Progenitor cell of endocrine pancreas (in vitro differentiated cells): ENCODE results near the gene PTGFRN. TPM values are rescaled to one million over a fixed set of nuclear protein-coding genes. Genes with fewer than 3 reads are reported as not detected.
"Not testable (repeated sequence)": the region's sequence is repeated elsewhere in the genome, so short reads cannot be mapped to it uniquely, and the experiment has no call there.

Experiments
- DNase-seq: peaks from one replicate; pipeline ENCODE4 v3.0.0; 2021; ENCODE audit warnings: low spot score; ENCODE audit not compliant: unreplicated experiment
- H3K27ac Mint-ChIP-seq: 2 replicates; pipeline ENCODE4 v1.8.0; 2021; ENCODE audit warnings: mild to moderate bottlenecking, moderate library complexity, mixed read lengths
- H3K27me3 Mint-ChIP-seq: 2 replicates; pipeline ENCODE4 v1.8.0; 2021; ENCODE audit warnings: mixed read lengths
- H3K36me3 Mint-ChIP-seq: 2 replicates; pipeline ENCODE4 v1.8.0; 2022; ENCODE audit warnings: mixed read lengths; ENCODE audit not compliant: insufficient read depth
- H3K4me1 Mint-ChIP-seq: 2 replicates; pipeline ENCODE4 v1.8.0; 2021; ENCODE audit warnings: low read depth, mixed read lengths
- H3K4me3 Mint-ChIP-seq: 2 replicates; pipeline ENCODE4 v1.8.0; 2021; ENCODE audit warnings: low read depth, mild to moderate bottlenecking, moderate library complexity, mixed read lengths
- H3K9me3 Mint-ChIP-seq: 2 replicates; pipeline ENCODE4 v1.8.0; 2021; ENCODE audit warnings: low read depth, mixed read lengths
- total RNA-seq: library from RNA; stranded (reverse); gene quantifications from 2 replicates; pipeline ENCODE4 v1.2.1, GENCODE V29; 2021
- TF ChIP-seq, protein P1 (sequence below): fragments of 200-600 bp; sonication (generic); IDR thresholded peaks from one replicate; pipeline ENCODE4 v1.5.0; 2021; ENCODE audit warnings: antibody characterized with exemption, mild to moderate bottlenecking; ENCODE audit not compliant: unreplicated experiment

PTGFRN gene
- total RNA-seq, 1 donor from 2014 or later, result 42.9 TPM

DNA sequence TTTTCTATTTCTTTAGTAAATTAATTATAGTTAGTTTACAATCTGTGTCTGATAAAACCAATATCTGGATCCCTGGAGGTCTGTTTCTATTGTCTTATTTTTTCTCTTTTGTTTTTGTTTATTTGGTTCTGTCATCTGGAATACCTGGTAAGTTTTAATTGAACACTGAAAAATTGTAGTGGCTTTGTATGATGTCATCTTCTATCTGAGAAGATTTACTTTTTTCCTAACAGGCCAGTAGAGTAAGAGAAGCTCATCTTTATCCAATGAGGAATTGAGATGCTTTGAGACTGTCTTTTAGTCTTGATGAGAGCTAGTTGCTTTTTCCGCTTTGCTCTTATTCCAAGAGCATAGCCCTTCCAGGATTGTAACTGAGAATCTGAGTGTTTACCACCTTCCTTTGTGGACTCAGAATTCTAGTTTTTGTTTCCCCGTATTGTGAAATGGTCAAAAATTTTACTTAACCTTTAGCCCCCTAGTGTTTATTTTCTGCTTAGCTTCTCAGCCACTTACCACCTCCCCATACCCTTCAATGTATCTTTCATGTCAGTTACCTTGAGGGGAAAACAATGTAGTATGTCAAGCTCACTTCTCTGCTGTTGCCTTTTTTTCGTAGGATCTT is 25.0 kb downstream of the PTGFRN start:
- Mint-ChIP-seq H3K4me3 (no peak overlapping the region), H3K27ac (peak overlapping the region; percentile 2), H3K4me1 (peaks cover 11% of the 10 kb centered on the region), H3K36me3 (peaks cover 9% of the 10 kb centered on the region), H3K27me3 (no peaks in the 10 kb centered on the region), H3K9me3 (no peaks in the 10 kb centered on the region)
- no peak for DNase-seq
- TF ChIP-seq, protein P1, sequence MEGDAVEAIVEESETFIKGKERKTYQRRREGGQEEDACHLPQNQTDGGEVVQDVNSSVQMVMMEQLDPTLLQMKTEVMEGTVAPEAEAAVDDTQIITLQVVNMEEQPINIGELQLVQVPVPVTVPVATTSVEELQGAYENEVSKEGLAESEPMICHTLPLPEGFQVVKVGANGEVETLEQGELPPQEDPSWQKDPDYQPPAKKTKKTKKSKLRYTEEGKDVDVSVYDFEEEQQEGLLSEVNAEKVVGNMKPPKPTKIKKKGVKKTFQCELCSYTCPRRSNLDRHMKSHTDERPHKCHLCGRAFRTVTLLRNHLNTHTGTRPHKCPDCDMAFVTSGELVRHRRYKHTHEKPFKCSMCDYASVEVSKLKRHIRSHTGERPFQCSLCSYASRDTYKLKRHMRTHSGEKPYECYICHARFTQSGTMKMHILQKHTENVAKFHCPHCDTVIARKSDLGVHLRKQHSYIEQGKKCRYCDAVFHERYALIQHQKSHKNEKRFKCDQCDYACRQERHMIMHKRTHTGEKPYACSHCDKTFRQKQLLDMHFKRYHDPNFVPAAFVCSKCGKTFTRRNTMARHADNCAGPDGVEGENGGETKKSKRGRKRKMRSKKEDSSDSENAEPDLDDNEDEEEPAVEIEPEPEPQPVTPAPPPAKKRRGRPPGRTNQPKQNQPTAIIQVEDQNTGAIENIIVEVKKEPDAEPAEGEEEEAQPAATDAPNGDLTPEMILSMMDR, result peak; percentile 56

DNA sequence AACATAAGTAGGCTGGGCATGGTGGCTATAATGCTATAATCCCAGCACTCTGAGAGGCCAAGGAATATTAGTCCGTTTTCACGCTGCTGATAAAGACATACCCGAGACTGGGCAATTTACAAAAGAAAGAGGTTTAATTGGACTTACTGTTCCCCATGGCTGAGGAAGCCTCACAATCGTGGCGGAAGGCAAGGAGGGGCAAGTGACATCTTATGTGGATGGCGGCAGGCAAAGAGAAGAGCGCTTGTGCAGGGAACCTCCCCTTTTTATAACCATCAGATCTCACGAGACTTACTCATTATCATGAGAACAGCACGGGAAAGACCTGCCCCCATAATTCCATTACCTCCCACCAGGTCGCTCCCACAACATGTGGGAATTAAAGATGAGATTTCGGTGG is 28.5 kb downstream of the PTGFRN start:
- no peak overlapping the region for H3K4me3 Mint-ChIP-seq
- peaks cover 19% of the 10 kb centered on the region for H3K4me1 Mint-ChIP-seq
- H3K27me3 Mint-ChIP-seq, result no peaks in the 10 kb centered on the region
- no peaks in the 10 kb centered on the region for H3K9me3 Mint-ChIP-seq
- no peak overlapping the region for H3K27ac Mint-ChIP-seq
- DNase-seq, result no peak
- H3K36me3 Mint-ChIP-seq, result peaks cover 14% of the 10 kb centered on the region
- TF ChIP-seq, protein P1, result no peak

DNA sequence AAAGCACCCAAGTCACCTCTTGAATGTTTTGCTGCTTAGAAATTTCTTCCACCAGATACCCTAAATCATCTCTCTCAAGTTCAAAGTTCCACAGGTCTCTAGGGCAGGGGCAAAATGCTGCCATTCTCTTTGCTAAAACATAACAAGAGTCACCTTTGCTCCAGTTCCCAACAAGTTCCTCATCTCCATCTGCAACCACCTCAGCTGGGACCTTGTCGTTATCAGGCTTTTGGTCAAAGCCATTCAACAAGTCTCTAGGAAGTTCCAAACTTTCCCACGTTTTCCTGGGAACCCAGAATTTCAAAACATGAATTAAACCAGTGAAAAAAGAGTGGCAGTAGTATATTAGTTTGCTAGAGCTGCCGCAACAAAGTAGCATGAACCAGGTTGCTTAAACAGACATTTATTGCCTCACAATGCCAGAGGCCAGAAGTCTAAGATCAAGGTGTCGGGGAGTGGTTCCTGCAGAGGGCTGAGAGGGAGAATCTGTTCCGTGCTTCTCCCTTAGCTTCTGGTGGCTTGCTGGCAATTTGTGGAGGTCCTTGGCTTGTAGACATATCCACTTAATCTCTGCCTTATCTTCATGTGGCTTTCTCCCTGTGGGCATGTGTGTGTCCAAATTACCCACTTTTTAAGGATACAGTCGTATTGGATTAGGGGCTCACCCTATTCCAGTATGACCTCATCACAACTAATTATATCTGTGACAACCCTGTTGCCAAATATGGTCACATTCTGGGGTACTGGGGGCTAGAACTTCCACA is 30.2 kb downstream of the PTGFRN start:
- H3K27ac Mint-ChIP-seq, H3K9me3 Mint-ChIP-seq, H3K27me3 Mint-ChIP-seq, DNase-seq, H3K4me3 Mint-ChIP-seq: not testable (repeated sequence)
- Mint-ChIP-seq H3K36me3 (peaks cover 21% of the 10 kb centered on the region), H3K4me1 (peaks cover 14% of the 10 kb centered on the region)

- no peak overlapping the region for H3K4me3 Mint-ChIP-seq
- DNase-seq, result no peak
Observed at GRCh38 chr1:116940814-116941599, 31.3 kb downstream of the PTGFRN start.

GRCh38 chr1:116941670-116942069 is 32.0 kb downstream of the PTGFRN start:
- TF ChIP-seq, protein P1, result no peak
- H3K9me3 Mint-ChIP-seq, result no peaks in the 10 kb centered on the region
- DNase-seq, result no peak
- H3K4me1 Mint-ChIP-seq, result peaks cover 11% of the 10 kb centered on the region
- H3K4me3 Mint-ChIP-seq, result no peak overlapping the region
- peaks cover 22% of the 10 kb centered on the region for H3K36me3 Mint-ChIP-seq
- no peaks in the 10 kb centered on the region for H3K27me3 Mint-ChIP-seq
- H3K27ac Mint-ChIP-seq, result no peak overlapping the region

More at GRCh38 chr1:116940814-116941599, 31.3 kb downstream of the PTGFRN start:
- TF ChIP-seq, protein P1, result no peak
- H3K4me1 Mint-ChIP-seq, result peaks cover 11% of the 10 kb centered on the region
- no peaks in the 10 kb centered on the region for H3K9me3 Mint-ChIP-seq
- peaks cover 25% of the 10 kb centered on the region for H3K36me3 Mint-ChIP-seq
- no peaks in the 10 kb centered on the region for H3K27me3 Mint-ChIP-seq
- no peak overlapping the region for H3K27ac Mint-ChIP-seq
